NCI-H1417 (cell line): ENCODE results near the gene SNCAIP.

Experiments
- DNase-seq, 3 experiments: peaks; one replicate each; lab custom pipeline; 2025; lab: John Stamatoyannopoulos, UW

SNCAIP gene

DNA sequence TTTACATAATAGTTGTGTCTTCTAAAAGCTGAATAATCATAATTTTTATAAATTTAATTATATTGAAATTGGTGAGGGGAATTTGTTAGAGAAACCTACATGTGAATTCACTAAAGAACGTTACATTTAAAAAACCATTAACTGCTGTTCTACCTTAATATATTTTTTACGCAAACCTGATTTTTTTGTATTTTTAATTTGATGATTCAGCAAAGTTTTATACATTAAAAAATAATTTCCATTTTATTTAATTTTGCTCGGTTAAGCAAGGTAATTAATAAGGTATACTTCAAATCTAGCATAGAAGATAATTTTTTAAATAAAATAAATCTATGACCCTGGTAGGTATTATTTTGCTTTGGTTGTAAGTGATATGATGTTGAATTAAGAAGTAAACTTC, 114.3 kb downstream of the SNCAIP start:
- no peak for DNase-seq

DNA sequence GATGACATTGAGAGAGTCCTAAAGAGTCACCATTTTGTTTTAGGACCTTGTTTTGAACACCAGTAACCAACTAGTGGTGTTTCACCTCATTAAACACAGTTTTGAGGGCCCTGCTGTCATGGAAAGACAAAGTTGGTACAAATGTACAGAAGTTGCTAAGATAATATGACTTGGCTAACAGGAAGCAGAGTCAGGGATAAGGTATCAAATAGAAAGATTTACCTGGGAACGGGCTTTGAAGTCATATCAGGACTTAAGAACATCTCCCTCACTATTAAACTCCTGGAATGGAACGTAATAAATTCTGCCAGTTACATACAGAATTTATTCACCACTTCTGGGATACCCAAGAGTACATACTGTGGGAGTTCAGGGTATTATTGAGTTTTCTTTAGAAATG, 115.6 kb downstream of the SNCAIP start:
- DNase-seq = no peak

DNA sequence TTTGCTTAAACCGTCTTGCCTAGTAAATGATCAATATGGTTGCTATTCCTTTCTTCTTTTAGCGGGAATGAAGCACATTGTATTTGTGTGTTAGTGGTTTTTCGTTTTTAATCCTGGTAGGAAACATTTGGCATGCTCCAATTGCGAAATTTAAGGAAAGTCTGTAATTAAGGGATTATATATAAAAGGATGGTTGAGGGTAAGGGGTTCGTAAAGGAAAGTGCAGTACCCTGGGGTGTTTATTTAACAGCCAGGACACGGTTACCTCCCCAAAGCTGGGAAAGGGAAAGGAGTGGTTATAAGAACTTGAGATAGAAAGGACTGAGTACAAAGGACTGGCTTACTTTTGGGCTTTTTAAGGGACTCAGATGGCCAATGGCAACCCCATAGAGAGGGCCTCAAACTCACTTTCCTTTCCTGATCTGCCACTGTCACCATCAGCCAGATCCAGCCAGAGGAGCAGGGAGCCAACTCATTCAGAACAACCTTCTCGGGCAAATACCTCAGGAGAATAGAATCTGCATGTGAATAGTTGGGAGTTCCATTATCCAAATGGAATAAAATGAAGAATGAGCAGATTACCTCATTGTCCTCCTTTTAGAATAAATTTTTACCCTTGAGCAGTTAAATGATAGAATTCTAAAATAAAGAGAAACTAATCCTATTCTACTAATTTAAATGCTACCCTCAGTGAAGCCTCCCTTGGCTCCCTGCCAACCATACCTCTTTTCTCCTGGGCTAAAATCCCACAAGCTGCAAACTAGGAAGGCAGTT, 117.7 kb downstream of the SNCAIP start:
- peak in 1 of 3 experiments; percentile 10 for DNase-seq

DNA sequence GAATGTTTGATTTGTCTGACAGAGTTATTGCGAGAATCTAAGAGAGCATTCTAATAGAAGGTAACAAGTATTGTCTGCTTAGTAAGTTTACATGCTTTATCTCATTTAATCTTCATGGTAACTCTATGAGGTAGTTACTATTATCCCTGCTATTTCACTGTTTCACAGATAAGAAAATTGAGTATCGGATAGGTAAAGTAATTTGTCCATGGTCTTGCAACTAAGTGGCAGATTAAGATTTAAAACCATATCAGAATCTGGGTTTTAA, 118.2 kb downstream of the SNCAIP start:
- DNase-seq = no peak

DNA sequence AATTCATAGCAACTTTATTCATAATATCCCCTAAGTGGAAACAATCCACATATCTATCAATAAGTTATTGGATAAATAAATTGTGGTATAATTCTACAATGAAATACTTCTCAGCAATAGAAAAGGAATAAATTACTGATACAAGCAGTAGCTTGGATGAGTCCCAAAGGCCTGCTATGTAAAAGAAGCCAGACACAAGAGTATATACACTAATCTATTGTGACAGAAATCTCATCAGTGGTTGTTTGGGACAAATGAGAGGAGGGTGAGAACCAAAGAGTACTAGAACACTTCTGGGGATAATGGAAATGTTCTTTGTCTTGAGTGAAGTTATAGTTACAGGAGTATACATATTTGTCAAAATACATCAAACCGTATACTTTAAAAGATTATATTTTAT, 119.3 kb downstream of the SNCAIP start:
- DNase-seq = no peak

DNA sequence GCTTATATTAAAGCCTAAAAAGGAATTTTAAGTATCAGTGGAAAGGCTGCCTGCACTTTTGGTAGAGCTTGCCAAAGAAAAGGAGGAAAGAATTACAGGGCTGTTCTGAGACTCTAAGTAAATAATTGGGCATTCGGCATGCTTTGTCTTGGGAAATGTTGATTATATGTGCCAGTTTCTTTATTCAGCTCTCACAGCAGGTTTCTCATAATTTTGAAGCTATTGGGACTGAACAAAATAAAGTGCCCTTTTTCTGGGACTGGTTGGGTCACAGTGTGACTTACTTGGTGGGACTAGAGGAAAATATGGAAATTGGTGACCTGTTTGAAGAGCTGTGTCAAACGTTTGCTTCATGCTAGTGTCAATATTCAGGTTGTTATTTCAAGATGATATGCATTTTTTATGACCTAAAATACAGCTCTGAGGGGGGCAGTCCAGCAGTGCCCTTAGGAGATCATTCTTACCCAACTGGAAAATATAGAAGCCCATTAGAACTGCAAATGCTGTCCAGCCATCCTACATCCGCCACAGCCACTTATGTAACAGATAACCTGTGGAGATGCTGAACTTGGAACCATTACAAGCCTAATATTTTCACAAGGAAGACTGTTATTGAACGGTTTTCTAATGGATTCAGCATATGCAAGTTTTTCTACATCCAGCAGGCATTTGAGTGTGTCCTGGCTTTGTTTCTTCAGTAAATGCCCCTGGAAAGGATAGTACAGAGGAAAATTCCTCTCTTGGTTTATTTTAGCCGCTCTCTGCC, 122.4 kb downstream of the SNCAIP start:
- DNase-seq = peak in 2 of 3 experiments; percentile 20 to 67

DNA sequence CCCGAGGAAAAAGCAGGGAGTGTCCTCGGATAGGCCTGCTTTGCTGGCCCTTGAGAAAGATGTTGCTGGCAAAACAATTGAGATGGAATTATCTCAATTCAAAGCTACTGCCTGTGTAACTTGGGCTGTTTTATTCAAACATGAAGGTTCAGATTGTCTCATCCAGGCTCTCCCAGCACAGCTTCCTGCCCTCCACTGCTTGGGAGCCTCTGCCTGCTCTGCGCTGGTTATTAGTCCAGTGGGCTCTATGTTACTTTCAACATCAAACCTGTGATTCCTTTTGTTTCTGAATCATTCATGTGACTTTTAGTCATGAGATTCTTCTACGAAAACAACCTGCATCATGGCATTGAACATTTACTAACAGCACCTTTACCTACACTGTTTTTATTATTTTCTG, 123.2 kb downstream of the SNCAIP start:
- DNase-seq = peak in 1 of 3 experiments; percentile 10

DNA sequence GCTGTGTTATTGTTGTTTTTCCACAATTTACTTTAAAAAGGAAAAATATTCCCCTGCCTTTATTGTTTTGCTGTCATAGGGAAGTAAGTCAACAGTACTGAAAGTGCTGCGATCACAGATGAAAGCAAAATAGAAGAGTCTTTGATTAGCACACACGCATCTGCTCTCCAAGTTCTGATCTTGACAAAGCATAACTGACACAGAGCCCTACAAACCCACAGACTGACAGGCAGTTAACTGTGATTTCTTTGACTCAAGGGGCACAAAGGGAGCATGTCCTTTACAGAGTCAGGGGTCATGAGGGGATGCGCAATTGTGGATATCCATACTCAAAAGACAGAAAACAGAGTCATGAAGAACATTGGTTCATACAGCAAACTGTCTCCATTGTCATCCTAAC, 123.7 kb downstream of the SNCAIP start:
- DNase-seq = no peak

DNA sequence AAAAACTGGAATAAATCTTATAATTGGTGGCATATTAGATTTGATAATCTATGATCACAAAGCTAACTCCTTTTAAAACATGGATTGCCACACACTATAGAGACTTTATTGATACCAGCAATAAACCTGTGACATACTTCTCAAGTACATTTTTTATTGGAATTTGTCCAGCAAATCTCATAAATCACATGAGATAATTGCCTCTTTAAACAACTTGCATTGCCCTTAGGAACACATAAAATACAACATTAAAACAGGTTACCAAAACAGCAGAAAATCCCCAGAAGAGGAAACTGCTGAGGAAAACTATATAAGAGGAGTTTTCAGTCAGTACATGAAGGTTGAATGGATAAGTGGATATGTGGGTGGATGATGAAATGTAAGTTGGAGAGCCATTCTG, 124.6 kb downstream of the SNCAIP start:
- DNase-seq = peak in 2 of 3 experiments; percentile 18 to 61

DNA sequence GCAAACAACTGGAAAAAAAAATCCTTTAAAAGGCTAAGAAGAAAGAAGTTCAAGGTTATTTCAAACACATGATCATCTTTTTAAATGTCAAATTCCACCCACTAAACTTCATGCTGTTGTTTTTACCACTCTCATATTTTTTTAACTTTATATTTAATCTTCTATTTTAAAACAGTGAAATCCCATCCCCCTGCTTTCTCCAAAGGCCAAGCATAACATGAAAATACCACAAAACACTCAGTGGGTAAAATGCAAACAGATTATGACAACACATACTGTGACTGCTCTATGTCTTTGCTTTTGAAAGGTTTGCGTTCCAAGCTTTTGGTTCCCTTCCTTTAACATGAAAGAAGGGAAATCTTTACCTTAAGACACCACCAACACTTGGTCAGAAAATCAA, 127.6 kb downstream of the SNCAIP start:
- DNase-seq = no peak

DNA sequence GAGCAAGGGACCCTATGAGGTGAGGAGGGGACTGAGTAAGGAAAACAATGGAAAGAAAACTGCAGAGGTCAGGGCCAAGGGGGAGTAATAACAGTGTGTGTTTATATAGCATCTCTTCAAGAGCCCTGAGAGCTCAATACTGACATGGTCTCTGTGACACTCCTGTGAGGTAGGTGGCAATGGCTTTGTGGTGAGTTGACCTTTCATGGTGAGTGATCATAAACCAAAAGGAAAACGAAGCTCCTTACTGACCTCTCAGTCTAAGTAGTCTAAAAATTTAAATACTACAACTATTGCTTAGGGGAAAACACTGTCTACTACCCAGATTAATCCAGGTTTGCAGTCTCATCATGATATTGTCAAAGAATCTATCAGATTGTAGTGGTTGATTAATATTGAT, 130.9 kb downstream of the SNCAIP start:
- DNase-seq = no peak

DNA sequence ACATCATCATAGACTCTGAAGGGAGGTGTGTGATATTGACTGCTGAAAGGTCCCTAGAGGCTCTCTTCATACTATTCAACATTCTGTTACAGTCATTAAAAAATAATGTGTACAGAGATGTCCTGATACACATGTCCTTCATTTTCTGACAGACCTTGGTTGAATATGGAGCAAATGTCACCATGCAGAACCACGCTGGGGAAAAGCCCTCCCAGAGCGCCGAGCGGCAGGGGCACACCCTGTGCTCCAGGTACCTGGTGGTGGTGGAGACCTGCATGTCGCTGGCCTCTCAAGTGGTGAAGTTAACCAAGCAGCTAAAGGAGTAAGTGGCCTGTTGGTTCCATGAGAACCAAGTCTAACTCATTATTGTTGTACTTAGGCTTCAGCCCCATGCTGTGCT, 132.4 kb downstream of the SNCAIP start:
- DNase-seq = no peak

DNA sequence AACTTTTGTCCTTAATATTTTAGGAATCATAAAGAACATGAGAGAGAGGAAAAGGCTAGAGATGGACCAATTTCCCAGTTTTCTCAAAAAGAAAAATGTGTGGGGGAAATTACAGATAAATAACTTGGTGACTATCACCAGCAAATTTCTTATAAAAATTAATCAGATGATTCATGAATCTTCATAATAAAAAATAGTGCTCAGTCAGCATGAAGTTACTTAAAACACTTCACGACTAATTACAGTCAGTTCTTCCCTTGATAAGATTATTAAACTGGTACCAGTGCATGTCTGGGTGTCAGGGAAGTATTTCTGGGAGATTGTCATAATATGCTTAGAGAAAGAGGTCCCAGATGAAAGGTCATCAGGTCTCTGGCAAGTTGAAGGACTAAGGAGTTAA, 133.0 kb downstream of the SNCAIP start:
- no peak for DNase-seq

DNA sequence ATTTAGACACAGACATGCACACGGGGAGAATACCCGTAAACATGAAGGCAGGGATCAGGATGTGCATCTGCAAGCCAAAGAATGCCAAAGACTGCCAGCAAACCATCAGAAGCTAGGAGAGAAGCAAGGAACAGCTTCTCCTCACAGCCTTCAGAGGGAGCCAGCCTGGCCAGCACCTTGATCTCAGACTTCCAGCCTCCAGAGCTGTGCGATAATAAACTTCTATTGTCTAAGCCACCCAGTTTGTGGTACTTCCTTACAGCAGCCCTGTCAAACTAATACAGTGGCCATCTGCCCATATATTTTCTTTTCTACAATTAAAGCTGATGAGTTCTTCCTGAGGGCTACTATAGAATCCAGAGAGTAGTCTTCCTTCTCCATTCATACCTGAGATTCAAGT, 135.0 kb downstream of the SNCAIP start:
- no peak for DNase-seq

DNA sequence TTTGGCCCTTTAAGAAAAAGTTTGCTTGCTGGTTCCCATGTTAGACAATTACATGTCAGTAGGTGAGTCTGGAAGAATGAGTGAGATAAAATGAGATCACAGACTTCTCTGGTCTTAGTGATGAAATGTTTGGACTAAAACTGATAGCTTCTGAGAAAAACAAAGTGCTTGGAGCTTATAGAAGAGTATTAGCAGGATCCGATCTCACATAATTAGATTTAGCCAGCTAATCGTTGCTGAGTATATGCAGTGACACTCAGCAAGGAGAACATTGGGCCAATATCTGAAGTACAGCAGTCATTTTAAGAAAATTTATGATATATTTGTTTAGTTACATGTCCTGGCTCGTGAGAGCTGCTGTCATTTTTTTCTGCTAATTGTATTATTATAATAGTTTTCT, 135.8 kb downstream of the SNCAIP start:
- DNase-seq = peak in 1 of 3 experiments; percentile 12

DNA sequence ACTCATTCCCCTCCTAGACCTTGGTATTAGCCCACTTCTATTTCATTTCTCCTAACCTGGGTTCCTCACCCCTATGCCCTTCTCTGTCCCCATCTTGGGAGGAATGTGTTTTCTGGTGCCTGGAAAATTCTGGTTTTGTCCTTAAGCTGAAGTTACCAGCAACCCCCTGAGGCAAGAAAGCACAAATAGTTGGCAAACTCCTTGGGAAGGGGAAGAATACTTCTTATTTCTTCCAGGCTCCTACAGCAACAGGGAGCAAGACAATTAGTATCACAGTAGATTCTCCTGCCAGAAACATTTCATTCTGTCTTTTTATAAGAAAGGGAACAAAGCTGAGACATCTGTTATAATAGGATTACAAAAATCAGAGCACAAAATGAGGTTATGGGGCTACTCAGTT, 142.5 kb downstream of the SNCAIP start:
- no peak for DNase-seq

DNA sequence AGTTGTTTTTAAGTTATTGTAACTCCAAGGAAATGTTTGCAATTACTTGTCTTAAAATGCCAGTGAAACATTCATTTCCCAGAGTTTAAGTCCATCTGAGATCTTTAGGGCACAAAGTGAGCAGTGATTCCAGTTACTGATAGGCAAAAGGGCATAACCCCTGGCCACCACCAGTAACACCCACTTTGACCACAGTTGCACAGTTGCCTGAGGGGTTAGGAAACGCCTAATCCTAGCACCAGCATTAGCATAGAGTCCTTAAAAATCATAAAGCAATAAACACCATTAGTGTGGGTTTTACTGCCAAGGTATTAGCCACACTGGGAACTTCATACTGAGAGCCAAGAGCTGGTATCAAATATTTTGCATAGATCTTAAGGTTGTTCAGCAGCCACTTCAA, 143.9 kb downstream of the SNCAIP start:
- DNase-seq = no peak

DNA sequence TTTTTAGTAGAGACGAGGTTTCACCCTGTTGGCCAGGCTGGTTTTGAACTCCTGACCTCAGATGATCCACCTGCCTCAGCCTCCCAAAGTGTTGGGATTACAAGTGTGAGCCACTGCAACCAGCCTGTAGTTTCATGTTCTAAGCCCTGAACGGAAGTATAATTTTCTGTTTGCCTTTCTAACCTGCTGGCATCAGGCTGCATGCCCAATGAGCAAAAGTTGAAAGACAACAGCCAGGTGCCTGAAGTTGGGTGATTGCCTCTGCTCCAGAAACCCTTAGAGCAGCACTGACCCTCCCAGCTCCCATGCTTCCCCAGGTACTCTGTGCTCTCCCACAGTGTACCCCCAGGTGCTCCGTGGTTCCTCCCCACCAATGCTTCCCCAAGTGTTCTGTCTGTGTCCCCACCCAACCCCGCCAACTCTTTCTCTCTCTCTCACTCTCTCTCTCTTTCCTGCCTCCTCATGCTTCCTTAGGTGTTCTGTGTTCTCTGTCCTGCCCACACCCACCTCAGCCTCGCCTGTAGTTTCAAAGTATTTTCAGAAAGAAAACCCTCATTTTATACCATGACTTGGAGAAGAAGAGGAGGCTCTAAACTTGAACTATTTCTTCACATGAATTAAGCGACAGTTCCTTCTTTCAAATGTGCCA, 145.3 kb downstream of the SNCAIP start:
- DNase-seq = no peak

DNA sequence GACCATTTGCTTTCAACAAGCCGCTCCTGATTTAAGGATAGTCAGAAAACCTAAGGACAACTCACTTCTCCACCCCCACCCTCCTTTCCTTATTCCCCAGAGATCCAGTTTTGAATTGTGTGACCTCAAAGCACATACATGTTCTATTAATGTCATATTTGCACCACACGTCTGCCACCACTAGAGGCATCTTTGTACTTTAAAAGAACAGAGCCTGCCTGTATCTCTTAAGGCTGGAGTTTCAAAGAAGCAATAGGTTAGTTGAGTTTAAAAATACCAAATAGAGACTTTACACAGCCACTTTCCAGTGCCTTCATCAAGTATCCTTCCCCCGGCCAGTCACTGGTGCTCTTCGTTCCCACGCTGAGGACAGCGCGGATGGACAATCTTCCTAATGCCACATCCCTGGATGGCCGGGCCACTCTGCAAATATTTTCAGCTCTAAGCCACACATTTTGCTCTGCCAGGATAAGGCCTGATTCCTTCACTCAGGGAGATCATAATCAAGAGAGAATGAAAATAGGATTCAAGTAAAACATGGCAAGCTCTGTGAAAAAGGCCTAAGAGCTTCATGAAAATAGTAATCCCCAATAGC, 146.3 kb downstream of the SNCAIP start:
- peak in 2 of 3 experiments; percentile 4 to 6 for DNase-seq

DNA sequence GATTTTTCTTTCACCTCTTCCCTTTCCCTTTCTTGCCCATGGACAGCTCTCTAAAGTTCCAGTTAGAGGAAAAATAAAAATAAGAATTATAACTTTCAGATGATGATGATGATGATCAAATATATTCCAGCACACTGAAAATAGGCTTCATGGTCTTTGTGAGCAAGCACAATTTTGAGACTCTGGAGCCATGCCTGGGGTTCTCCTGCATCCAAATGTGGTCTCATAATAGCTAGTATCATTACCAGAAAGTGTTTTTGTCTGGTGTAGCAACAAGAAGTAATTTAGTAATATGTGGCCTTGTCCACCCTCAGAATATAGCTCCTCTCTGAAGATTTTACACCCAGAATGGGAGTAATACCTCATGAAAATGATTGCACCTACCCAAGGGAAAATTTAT, 150.4 kb downstream of the SNCAIP start:
- DNase-seq = no peak

DNA sequence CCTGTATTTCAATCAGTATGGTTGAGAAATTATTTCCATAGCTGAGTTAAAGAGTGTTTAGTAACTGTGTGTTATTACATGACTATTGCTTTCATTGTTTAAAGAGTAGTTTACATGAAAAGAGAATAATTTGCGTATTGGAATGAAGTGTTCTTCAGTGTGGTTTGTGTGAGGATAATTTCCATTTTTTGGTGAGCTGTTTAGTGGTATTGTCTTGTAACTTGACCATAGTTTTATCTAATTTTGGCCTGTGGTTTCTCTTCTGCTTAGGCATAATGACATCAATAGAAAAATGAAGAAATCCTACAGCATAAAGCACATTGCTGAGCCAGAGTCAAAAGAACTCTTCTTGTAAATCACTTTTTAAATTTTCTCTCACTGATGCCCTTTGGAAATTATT, 151.2 kb downstream of the SNCAIP start:
- DNase-seq = no peak

DNA sequence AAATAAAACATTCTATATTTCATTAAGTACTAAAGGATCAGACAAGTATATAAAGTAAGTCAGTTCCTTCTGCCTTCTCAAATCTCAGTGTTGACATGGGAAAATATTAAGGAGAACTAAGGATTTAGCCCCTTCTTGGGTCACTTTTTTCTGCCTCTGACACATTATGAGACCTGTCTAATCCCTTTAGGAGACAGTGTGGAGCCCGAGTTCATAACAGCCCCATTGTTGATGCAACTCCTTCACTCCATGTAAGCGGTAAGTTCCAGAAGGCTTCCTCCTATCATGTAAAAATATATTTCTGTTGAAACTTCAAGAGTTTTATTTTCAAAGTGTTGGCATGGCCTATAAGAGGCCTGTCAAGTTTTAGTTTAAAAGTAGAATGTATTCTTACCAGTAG, 152.2 kb downstream of the SNCAIP start:
- DNase-seq = no peak

DNA sequence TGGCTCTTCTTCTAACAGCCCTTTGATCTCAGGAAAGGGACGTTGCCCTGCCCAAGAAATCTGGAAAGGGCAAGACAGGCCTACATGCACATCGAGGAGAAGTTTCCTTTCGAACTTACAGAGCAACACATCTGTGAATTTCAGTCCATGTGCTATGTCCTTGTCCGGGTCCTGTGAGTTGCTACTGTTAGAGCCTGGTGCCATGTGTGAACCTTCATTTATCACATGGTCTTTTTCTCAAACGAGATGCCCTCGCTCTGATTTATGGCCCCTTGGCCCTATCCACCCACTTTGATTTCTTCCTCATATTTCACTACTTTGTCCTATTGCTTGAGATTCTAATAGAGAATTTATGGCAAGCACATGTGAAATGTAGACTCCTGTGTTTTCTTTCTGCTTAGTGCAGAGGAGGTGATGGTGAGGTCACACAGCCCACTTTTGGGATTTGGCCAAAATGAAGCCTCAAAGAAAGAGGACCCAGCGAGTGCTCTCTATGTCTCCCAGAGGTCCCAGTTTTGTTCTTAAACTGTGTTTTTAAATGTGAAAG, 153.1 kb downstream of the SNCAIP start:
- DNase-seq = no peak
